Kidney epithelial cell (primary cell): ENCODE measurements around the gene TSHZ3. TPM values are rescaled to one million over a fixed set of nuclear protein-coding genes. Genes with fewer than 3 reads are reported as not detected.

Source experiments
- DNase-seq: peaks from one replicate; pipeline ENCODE4 v3.0.0-alpha.2; 2010; ENCODE audit warnings: low read depth
- H3K27me3 ChIP-seq: 2 replicates; pipeline ENCODE4 v1.6.0; 2011; ENCODE audit warnings: low read length; ENCODE audit not compliant: control insufficient read depth, insufficient read depth
- H3K36me3 ChIP-seq: 2 replicates; pipeline ENCODE4 v1.5.1; 2011; ENCODE audit warnings: low read length; ENCODE audit not compliant: control insufficient read depth, insufficient read depth
- H3K4me3 ChIP-seq: 2 replicates; pipeline ENCODE4 v1.5.1; 2011; ENCODE audit warnings: low read depth, mild to moderate bottlenecking, control low read depth, low read length
- CTCF ChIP-seq: IDR thresholded peaks from 2 replicates; pipeline ENCODE4 v1.5.1; 2011; ENCODE audit warnings: mild to moderate bottlenecking, moderate library complexity, low read length, control low read depth, inconsistent platforms; ENCODE audit not compliant: insufficient read depth, poor library complexity, severe bottlenecking
- total RNA-seq: library from RNA; depleted of rRNA; stranded (reverse); fragments of >200 nt; gene quantifications from 2 replicates; pipeline ENCODE4 v1.2.3, GENCODE V29; 2015

TSHZ3 gene
- total RNA-seq, 1 donor from 2014 or later = 2.4 TPM

- H3K27me3 ChIP-seq = no peaks in the 10 kb centered on the region
- no peaks in the 10 kb centered on the region for H3K36me3 ChIP-seq
- no peak for DNase-seq
- H3K4me3 ChIP-seq = no peak overlapping the region
- no peak for TF ChIP-seq CTCF
Observed at GRCh38 chr19:31331536-31331935, 17.7 kb downstream of the TSHZ3 start.

- no peak for TF ChIP-seq CTCF
- Histone ChIP-seq H3K36me3 (no peaks in the 10 kb centered on the region), H3K27me3 (no peaks in the 10 kb centered on the region), H3K4me3 (no peak overlapping the region)
- no peak for DNase-seq
Observed at GRCh38 chr19:31330761-31331160, 18.5 kb downstream of the TSHZ3 start.

- Histone ChIP-seq H3K4me3 (no peak overlapping the region), H3K27me3 (no peaks in the 10 kb centered on the region), H3K36me3 (no peaks in the 10 kb centered on the region)
- TF ChIP-seq CTCF = no peak
- DNase-seq = no peak
Observed at GRCh38 chr19:31330237-31330636, 19.0 kb downstream of the TSHZ3 start.

- TF ChIP-seq CTCF = no peak
- DNase-seq = no peak
- H3K4me3 ChIP-seq = no peak overlapping the region
- H3K27me3 ChIP-seq = no peaks in the 10 kb centered on the region
- no peaks in the 10 kb centered on the region for H3K36me3 ChIP-seq
Observed at GRCh38 chr19:31329819-31330218, 19.4 kb downstream of the TSHZ3 start.

- Histone ChIP-seq H3K36me3 (no peaks in the 10 kb centered on the region), H3K27me3 (no peaks in the 10 kb centered on the region), H3K4me3 (no peak overlapping the region)
- TF ChIP-seq CTCF = no peak
- no peak for DNase-seq
Observed at GRCh38 chr19:31328238-31328637, 21.0 kb downstream of the TSHZ3 start.

- DNase-seq = no peak
- H3K36me3 ChIP-seq = no peaks in the 10 kb centered on the region
- H3K4me3 ChIP-seq = no peak overlapping the region
- no peaks in the 10 kb centered on the region for H3K27me3 ChIP-seq
- TF ChIP-seq CTCF = no peak
Observed at GRCh38 chr19:31326329-31327028, 22.8 kb downstream of the TSHZ3 start.
